ENCODE measurements around the gene SDC4. TPM values are rescaled to one million over a fixed set of nuclear protein-coding genes. Genes with fewer than 3 reads are reported as not detected.

The SDC4 gene
- total RNA-seq, 1 experiment from 2014 or later = 100 TPM

GRCh38 chr20:45363611-45364492 is 15.6 kb upstream of the SDC4 start:
- no peak overlapping the region for H2AFZ ChIP-seq (ENCODE audit: low read depth, low read length, poor library complexity, severe bottlenecking)

GRCh38 chr20:45362804-45363610 is 14.8 kb upstream of the SDC4 start, which contains the start of gene SYS1:
Gene SYS1 (plus strand): TSS chr20:45363156. CDS start chr20:45363532, 376 bp downstream.
- Histone ChIP-seq H3K36me3 (ENCODE audit: control insufficient read depth in 1 of 2, insufficient read depth in 2 of 2, low read length in 2 of 2) (peaks cover 12 to 23% of the 10 kb centered on the region in 2 experiments; a peak in 3 of 4 replicates), H3K4me1 (ENCODE audit: control insufficient read depth in 1 of 2, insufficient read depth in 2 of 2, low read length in 2 of 2) (peaks cover 40 to 50% of the 10 kb centered on the region in 2 experiments), H3K9me2 (ENCODE audit: insufficient read depth) (no peaks in the 10 kb centered on the region), H3K9me3 (ENCODE audit: control insufficient read depth in 1 of 2, insufficient read depth in 1 of 2, low read depth in 1 of 2, low read length in 2 of 2) (no peaks in the 10 kb centered on the region), H3K4me3 (replicated peaks in 1 of 2; ENCODE audit: low read depth in 1 of 2, low read length in 2 of 2) (peak within 1 kb of the TSS; percentile 72 to 98), H3K4me2 (ENCODE audit: low read length) (peak within 1 kb of the TSS; percentile 78), H2AFZ (ENCODE audit: low read depth, low read length, poor library complexity, severe bottlenecking) (peak within 1 kb of the TSS; percentile 63), H3K9ac (ENCODE audit: low read length) (peak within 1 kb of the TSS; percentile 87), H3K79me2 (ENCODE audit: insufficient read depth, low read length) (peaks cover 25% of the 10 kb centered on the region), H3K27ac (ENCODE audit: low read depth, low read length) (peak within 1 kb of the TSS; percentile 80), H4K20me1 (ENCODE audit: insufficient read depth) (no peaks in the 10 kb centered on the region), H3K27me3 (ENCODE audit: insufficient read depth, low read length) (no peaks in the 10 kb centered on the region)
- peak; percentile 96 for DNase-seq (ENCODE audit: low read depth, low spot score)
- intact Hi-C loops (cut with micrococcal nuclease) = loop anchor here (1.0 kb wide), 1 partner anchor 73 kb away; no protein-coding TSS in a partner anchor
- ChIA-PET CTCF (interaction anchor here (0.8 to 4.6 kb wide), 23 partner anchors 10 to 408 kb away, joined by 3 to 55 read pairs (median 5); no protein-coding TSS in a partner anchor), POLR2A (interaction anchor here (0.9 to 3.3 kb wide), 13 partner anchors 10 to 87 kb away, joined by 3 to 34 read pairs (median 5); partner anchors contain the start of gene SDC4), RAD21 (ENCODE audit: low non-redundant PET in 1 of 2, low total read pairs in 2 of 2, uncharacterized antibody in 2 of 2, unreplicated experiment in 2 of 2) (interaction anchor here (0.7 to 1.1 kb wide), 3 partner anchors 40 to 77 kb away, joined by 3 to 4 read pairs (median 3); no protein-coding TSS in a partner anchor)
- peak; percentile 85 for ATAC-seq
- no TSS peak for BruUV-seq (replicated peaks)
- TF ChIP-seq EZH2 (IDR thresholded peaks at IDR 0.05) (no peak), YY1 (IDR thresholded peaks at IDR 0.05; ENCODE audit: extremely low read depth, insufficient replicate concordance, low read depth, low read length) (peak; percentile 43), REST (IDR thresholded peaks at IDR 0.05; ENCODE audit: low read depth) (no peak), EGR1 (IDR thresholded peaks at IDR 0.05; ENCODE audit: low read depth) (no peak), SRF (IDR thresholded peaks at IDR 0.05; ENCODE audit: low read depth) (no peak), ATF3 (IDR thresholded peaks at IDR 0.05) (no peak), POLR2AphosphoS5 (IDR thresholded peaks at IDR 0.05; ENCODE audit: low read depth, low read length) (peak; percentile 61), CBX3 (IDR thresholded peaks at IDR 0.05; ENCODE audit: low read depth) (0 out of 2 replicates have a peak, but pooled peaks have one; percentile 53), ELF1 (IDR thresholded peaks at IDR 0.05; ENCODE audit: borderline replicate concordance, low read depth) (peak; percentile 75; the same call in 1 of the 2 replicates), SP1 (IDR thresholded peaks at IDR 0.05; ENCODE audit: low read depth) (peak; percentile 80), FOSL1 (IDR thresholded peaks at IDR 0.05; ENCODE audit: low read depth) (no peak), CEBPB (IDR thresholded peaks at IDR 0.05; ENCODE audit: low read depth) (no peak)

More at GRCh38 chr20:45363611-45364492, 15.6 kb upstream of the SDC4 start:
- TF ChIP-seq TCF7L2 (IDR thresholded peaks at IDR 0.05; ENCODE audit: borderline replicate concordance, extremely low read depth, insufficient read depth, insufficient read length) = no peak
- Histone ChIP-seq H3K36me3 (ENCODE audit: control insufficient read depth in 1 of 2, insufficient read depth in 2 of 2, low read length in 2 of 2) (peaks cover 12 to 25% of the 10 kb centered on the region in 2 experiments; a peak in 3 of 4 replicates), H3K4me3 (replicated peaks in 1 of 2; ENCODE audit: low read depth in 1 of 2, low read length in 2 of 2) (peak overlapping the region; percentile 72 to 98), H3K4me1 (ENCODE audit: control insufficient read depth in 1 of 2, insufficient read depth in 2 of 2, low read length in 2 of 2) (peaks cover 32 to 42% of the 10 kb centered on the region in 2 experiments), H3K27me3 (ENCODE audit: insufficient read depth, low read length) (no peaks in the 10 kb centered on the region), H3K9me2 (ENCODE audit: insufficient read depth) (no peaks in the 10 kb centered on the region), H3K79me2 (ENCODE audit: insufficient read depth, low read length) (peaks cover 25% of the 10 kb centered on the region), H3K9ac (ENCODE audit: low read length) (peak overlapping the region; percentile 87), H3K27ac (ENCODE audit: low read depth, low read length) (peak overlapping the region; percentile 80), H3K9me3 (ENCODE audit: control insufficient read depth in 1 of 2, insufficient read depth in 1 of 2, low read depth in 1 of 2, low read length in 2 of 2) (no peaks in the 10 kb centered on the region), H3K4me2 (ENCODE audit: low read length) (peak overlapping the region; percentile 78), H4K20me1 (ENCODE audit: insufficient read depth) (no peaks in the 10 kb centered on the region)
- ATAC-seq = no peak
- CTCF ChIA-PET = interaction anchor here (1.0 to 4.6 kb wide), 18 partner anchors 10 to 407 kb away, joined by 3 to 55 read pairs (median 6); no protein-coding TSS in a partner anchor
- RAD21 ChIA-PET (ENCODE audit: low non-redundant PET in 1 of 2, low total read pairs in 2 of 2, uncharacterized antibody in 2 of 2, unreplicated experiment in 2 of 2) = no interaction called here
- POLR2A ChIA-PET = interaction anchor here (1.0 to 3.3 kb wide), 11 partner anchors 9 to 86 kb away, joined by 3 to 34 read pairs (median 6); partner anchors contain the start of gene SDC4
- DNase-seq (ENCODE audit: low read depth, low spot score) = no peak
- intact Hi-C loops (cut with micrococcal nuclease) = loop anchor here (1.0 kb wide), 1 partner anchor 72 kb away; no protein-coding TSS in a partner anchor
- BruUV-seq (replicated peaks) = TSS peak; percentile 35

Data from HCT116 (cell line).